Measurements from ENCODE around the gene FNDC8.

- TF ChIP-seq CTCF (conservative IDR thresholded peaks at IDR 0.05; ENCODE audit: low read length) (no peak), EZH2phosphoT487 (IDR thresholded peaks at IDR 0.05; ENCODE audit: borderline replicate concordance, low read depth, low read length) (no peak)
These were observed 53.5 kb downstream of the FNDC8 start for GRCh38 chr17:35174835-35175334.

Measured in OCI-LY7 (cell line).